ENCODE results near the gene MRPS15. TPM values are rescaled to one million over a fixed set of nuclear protein-coding genes. Genes with fewer than 3 reads are reported as not detected.

MRPS15 gene
- total RNA-seq, 2 experiments from 2014 or later: 114 to 119 TPM

DNA sequence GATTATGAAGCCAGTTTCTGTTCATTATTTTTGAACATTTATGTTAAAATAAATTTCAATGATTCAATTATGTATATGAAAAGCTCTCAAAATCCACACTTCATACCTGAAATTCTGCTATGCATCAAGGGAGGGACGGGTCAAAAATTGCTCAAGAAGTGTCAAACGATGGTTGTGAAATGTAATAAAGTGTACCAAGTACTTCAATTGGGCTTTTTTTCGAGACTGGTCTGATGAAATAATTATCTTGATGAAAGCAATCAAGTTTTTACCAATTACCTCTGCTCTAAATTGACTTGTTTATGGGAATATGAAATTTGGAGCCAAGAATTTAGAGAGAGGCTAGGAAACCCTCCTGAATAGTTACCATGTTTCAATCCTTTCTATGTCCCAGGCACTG lies 21.8 kb downstream of the MRPS15 start:
- H3K9me3 ChIP-seq (ENCODE audit: low read length): no peaks in the 10 kb centered on the region
- CTCF ChIA-PET (ENCODE audit: unreplicated experiment): no interaction called here
- no peaks in the 10 kb centered on the region for H3K79me2 ChIP-seq (ENCODE audit: insufficient read depth, low read depth, low read length)
- TF ChIP-seq EZH2phosphoT487 (IDR thresholded peaks at IDR 0.05; ENCODE audit: borderline replicate concordance, low read depth, low read length): no peak
- TF ChIP-seq, protein P1, sequence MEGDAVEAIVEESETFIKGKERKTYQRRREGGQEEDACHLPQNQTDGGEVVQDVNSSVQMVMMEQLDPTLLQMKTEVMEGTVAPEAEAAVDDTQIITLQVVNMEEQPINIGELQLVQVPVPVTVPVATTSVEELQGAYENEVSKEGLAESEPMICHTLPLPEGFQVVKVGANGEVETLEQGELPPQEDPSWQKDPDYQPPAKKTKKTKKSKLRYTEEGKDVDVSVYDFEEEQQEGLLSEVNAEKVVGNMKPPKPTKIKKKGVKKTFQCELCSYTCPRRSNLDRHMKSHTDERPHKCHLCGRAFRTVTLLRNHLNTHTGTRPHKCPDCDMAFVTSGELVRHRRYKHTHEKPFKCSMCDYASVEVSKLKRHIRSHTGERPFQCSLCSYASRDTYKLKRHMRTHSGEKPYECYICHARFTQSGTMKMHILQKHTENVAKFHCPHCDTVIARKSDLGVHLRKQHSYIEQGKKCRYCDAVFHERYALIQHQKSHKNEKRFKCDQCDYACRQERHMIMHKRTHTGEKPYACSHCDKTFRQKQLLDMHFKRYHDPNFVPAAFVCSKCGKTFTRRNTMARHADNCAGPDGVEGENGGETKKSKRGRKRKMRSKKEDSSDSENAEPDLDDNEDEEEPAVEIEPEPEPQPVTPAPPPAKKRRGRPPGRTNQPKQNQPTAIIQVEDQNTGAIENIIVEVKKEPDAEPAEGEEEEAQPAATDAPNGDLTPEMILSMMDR (conservative IDR thresholded peaks at IDR 0.05; ENCODE audit: low read length): no peak
- no peaks in the 10 kb centered on the region for H3K4me1 ChIP-seq (ENCODE audit: insufficient read depth, low read length, poor library complexity, severe bottlenecking)
- no peak overlapping the region for H3K4me2 ChIP-seq (ENCODE audit: low read length)
- no TSS peak for BruUV-seq (replicated peaks)
- H3K9me2 ChIP-seq (ENCODE audit: insufficient read depth, low read length): no peaks in the 10 kb centered on the region
- H3K4me3 ChIP-seq (ENCODE audit: low read depth, low read length, poor library complexity, severe bottlenecking): no peak overlapping the region
- DNase-seq (ENCODE audit: low spot score): no peak
- H3K27ac ChIP-seq (ENCODE audit: low read depth, low read length, poor library complexity, severe bottlenecking): no peak overlapping the region
- no peaks in the 10 kb centered on the region for H3K36me3 ChIP-seq (ENCODE audit: insufficient read depth, low read length)
- no peaks in the 10 kb centered on the region for H4K20me1 ChIP-seq (ENCODE audit: insufficient read depth, low read length)
- POLR2A ChIA-PET: no interaction called here
- H2AFZ ChIP-seq (ENCODE audit: low read length): no peak overlapping the region
- intact Hi-C loops (cut with micrococcal nuclease; ENCODE audit: unreplicated experiment): no loop called here

DNA sequence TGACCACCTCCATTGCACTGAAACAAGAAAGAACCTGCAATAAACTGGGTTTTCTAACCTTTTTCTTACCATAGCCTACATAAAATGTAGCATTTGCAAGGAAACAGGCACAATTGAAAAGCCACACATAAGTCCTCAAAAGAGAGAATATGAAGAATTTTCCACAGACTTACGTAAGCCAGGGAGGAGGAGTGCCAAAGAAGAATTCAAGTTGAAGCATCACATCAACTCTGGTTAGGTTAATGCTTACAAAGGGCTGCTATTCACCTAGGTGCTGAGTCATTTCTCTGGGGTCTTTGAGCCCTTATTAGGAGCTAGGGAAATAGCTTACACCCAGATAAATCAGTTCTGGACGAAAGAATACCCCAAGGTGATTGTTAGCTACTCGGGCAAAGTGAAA lies 23.5 kb downstream of the MRPS15 start:
- Histone ChIP-seq H3K27ac (ENCODE audit: low read depth, low read length, poor library complexity, severe bottlenecking) (no peak overlapping the region), H3K9me2 (ENCODE audit: insufficient read depth, low read length) (no peaks in the 10 kb centered on the region), H3K4me1 (ENCODE audit: insufficient read depth, low read length, poor library complexity, severe bottlenecking) (no peaks in the 10 kb centered on the region), H3K9me3 (ENCODE audit: low read length) (no peaks in the 10 kb centered on the region), H3K36me3 (ENCODE audit: insufficient read depth, low read length) (no peaks in the 10 kb centered on the region), H3K4me2 (ENCODE audit: low read length) (no peak overlapping the region), H2AFZ (ENCODE audit: low read length) (no peak overlapping the region), H3K4me3 (ENCODE audit: low read depth, low read length, poor library complexity, severe bottlenecking) (no peak overlapping the region), H4K20me1 (ENCODE audit: insufficient read depth, low read length) (no peaks in the 10 kb centered on the region), H3K79me2 (ENCODE audit: insufficient read depth, low read depth, low read length) (no peaks in the 10 kb centered on the region)
- BruUV-seq (replicated peaks): no TSS peak
- TF ChIP-seq, protein P1 (conservative IDR thresholded peaks at IDR 0.05; ENCODE audit: low read length): no peak
- no peak for TF ChIP-seq EZH2phosphoT487 (IDR thresholded peaks at IDR 0.05; ENCODE audit: borderline replicate concordance, low read depth, low read length)
- DNase-seq (ENCODE audit: low spot score): no peak
- intact Hi-C loops (cut with micrococcal nuclease; ENCODE audit: unreplicated experiment): no loop called here
- POLR2A ChIA-PET: interaction anchor here (0.6 kb wide), 2 partner anchors 8 to 59 kb away, joined by 3 read pairs; no protein-coding TSS in a partner anchor
- CTCF ChIA-PET (ENCODE audit: unreplicated experiment): no interaction called here

DNA sequence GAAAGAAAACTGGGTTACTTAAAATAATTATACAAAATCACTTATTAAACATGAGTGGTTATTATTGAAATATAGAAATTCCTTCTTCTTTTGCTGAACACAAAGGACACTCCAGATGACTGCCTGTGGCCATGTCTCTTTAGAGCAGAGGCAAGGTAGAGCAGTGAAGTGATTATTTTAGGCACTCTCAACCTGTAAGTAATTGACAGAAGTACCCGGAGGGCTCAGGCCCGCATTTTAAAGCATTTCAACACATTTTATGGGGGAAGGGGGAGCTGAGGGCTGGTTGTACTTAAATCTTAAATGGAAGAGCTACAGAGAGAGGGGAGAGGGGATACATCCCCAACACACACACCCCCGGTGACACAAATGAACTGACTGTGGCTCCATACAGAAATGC lies 24.1 kb downstream of the MRPS15 start:
- Histone ChIP-seq H3K27ac (ENCODE audit: low read depth, low read length, poor library complexity, severe bottlenecking) (no peak overlapping the region), H3K36me3 (ENCODE audit: insufficient read depth, low read length) (no peaks in the 10 kb centered on the region), H3K4me3 (ENCODE audit: low read depth, low read length, poor library complexity, severe bottlenecking) (no peak overlapping the region), H3K79me2 (ENCODE audit: insufficient read depth, low read depth, low read length) (no peaks in the 10 kb centered on the region), H3K9me3 (ENCODE audit: low read length) (no peaks in the 10 kb centered on the region), H2AFZ (ENCODE audit: low read length) (no peak overlapping the region), H3K4me2 (ENCODE audit: low read length) (no peak overlapping the region), H3K4me1 (ENCODE audit: insufficient read depth, low read length, poor library complexity, severe bottlenecking) (no peaks in the 10 kb centered on the region), H4K20me1 (ENCODE audit: insufficient read depth, low read length) (no peaks in the 10 kb centered on the region), H3K9me2 (ENCODE audit: insufficient read depth, low read length) (no peaks in the 10 kb centered on the region)
- ChIA-PET CTCF (ENCODE audit: unreplicated experiment) (no interaction called here), POLR2A (interaction anchor here (0.6 kb wide), 1 partner anchor 9 kb away, joined by 3 read pairs; no protein-coding TSS in a partner anchor)
- intact Hi-C loops (cut with micrococcal nuclease; ENCODE audit: unreplicated experiment): no loop called here
- TF ChIP-seq EZH2phosphoT487 (IDR thresholded peaks at IDR 0.05; ENCODE audit: borderline replicate concordance, low read depth, low read length): no peak
- TF ChIP-seq, protein P1 (conservative IDR thresholded peaks at IDR 0.05; ENCODE audit: low read length): no peak
- no peak for DNase-seq (ENCODE audit: low spot score)
- BruUV-seq (replicated peaks): no TSS peak
